Bone marrow (tissue), 2 donors: ENCODE results near the gene CD6.

ENCODE experiments used
- DNase-seq, 2 donors: peaks; one replicate each; lab custom pipeline; 2025; lab: John Stamatoyannopoulos, UW

The CD6 gene

GRCh38 chr11:60985991-60986915 is 14.8 kb downstream of the CD6 start:
- no peak for DNase-seq

GRCh38 chr11:60987577-60988277 is 16.2 kb downstream of the CD6 start:
- DNase-seq: no peak

DNA sequence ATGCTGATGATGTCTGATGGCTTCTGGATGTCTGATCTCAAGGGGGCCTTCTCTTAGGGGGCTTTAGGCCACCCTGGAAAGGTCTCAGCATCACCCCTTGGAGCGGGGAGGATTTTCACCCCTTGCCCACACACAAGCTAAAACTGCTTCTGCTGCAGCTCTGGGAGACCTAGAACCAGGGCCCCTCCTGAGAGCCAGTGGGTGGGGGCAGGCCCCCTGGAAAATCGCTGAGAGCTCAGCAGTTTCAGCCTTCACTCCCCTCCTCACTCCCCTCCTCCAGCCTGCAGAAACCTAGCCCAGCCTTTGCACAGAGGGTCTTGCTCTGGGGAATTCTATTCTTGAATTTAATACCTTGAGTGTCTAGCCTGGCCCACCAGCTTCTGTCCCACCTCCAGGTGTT is 17.2 kb downstream of the CD6 start:
- no peak for DNase-seq

DNA sequence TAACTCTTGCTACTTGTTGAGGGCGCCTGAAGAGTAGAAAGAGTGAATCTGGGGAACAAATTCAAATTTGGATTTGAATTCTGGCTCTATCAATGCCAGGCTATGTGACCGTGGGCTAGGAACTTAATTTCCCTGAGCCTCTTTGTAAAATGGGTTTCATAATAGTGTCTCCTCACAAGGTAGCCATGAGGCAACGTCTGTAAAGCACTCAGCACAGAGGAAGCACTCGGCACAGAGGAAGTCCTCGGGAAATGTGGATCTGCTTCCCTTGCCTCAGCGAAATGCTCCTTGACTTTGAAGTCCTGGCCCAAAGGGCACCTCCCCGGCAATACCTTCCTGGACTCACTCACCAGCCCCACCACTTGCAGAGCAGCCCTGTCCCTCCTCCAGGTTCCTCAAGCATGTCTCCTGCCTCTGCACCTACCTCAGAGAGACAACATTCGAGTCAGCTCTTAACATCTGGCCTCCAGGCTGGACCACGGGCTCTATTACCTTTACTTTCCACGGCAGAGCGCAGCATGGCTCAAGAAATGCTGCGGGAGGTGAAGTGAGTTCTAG is 17.7 kb downstream of the CD6 start:
- DNase-seq: no peak

DNA sequence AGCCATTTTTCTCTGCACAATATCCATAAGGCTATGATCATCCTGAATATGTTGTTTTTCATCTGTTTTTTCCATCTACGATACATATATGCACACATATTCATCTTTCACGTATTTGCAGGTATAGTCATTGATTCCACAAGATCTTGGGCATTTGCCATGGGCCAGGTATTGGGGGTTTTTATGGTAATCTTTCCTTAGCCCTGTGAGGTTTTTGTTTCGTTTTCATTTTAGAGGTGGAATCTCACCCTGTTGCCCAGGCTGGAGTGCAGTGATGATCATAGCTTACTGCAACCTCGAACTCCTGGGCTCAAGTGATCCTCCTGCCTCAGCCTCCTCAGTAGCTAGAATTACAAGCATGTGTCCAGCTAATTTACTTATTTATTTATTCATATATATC is 20.0 kb downstream of the CD6 start:
- no peak for DNase-seq

GRCh38 chr11:60992842-60993409 is 21.4 kb downstream of the CD6 start:
- DNase-seq: no peak

- no peak for DNase-seq
These were observed 22.1 kb downstream of the CD6 start for GRCh38 chr11:60993615-60994014.

DNA sequence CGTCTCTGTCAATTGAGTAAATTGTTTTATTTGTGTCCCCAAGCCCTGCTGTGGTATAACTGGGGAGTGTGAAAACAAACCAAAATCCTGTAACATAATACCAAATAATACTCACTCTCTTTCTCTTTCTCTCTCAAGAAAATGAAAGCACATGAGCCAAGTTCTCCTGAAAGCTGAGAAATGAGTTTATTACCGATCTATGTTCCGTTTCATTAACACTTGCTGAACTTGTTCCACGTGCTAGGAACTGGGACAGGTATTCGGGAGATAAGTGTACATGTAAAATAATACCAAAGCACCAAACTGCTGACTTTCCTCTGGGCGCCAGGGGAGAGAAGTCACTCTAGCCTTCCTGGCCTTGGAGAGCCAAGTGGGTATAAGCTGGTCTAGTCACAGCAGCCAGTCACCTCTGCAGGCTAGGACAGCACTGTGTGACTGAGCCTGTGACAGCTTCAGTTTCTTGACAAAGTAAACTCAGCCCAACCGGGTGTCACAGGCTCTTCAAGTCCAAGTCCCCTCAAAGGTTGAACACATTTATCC is 23.1 kb downstream of the CD6 start:
- DNase-seq: no peak

DNA sequence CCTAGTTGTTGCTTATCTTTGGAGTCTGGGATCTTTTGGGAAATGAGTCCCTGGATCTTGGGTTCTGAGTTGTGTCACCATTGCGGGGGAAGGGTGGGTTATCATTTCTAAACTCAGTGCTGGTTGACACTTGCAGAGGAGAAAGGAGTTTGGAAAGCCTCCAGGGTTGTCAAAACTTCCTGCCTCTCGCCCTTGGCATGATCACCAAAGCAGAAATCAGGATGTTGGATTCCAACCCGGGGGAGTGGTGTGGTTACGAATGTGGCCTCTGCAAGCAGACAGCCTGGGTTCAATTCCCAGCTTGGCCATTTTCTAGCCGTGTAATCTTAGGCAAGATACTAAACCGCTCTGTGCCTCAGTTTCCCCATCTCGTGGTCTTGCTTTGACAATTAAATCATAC is 24.3 kb downstream of the CD6 start:
- no peak for DNase-seq

GRCh38 chr11:60996381-60997138 is 25.1 kb downstream of the CD6 start:
- no peak for DNase-seq

GRCh38 chr11:61000426-61000825 is 28.9 kb downstream of the CD6 start:
- DNase-seq: no peak

GRCh38 chr11:61001931-61002330 is 30.5 kb downstream of the CD6 start:
- no peak for DNase-seq

DNA sequence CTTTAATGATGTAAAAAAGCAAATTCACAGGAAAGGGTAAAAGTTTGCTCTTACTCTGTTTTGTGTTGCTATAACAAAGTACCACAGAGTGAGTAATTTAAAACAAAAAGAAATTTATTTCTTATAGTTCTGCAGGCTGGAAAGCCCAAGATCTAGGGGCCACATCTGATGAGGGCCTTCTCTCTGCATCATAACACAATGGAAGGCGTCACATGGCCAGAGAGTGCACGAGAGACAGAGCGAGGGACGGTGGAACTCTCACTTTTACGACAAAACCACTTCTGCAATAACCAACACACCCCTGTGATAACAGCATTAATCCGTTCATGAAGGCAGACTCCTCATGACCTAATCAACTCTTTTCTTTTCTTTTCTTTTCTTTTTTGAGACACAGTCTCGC is 31.1 kb downstream of the CD6 start:
- no peak for DNase-seq

- DNase-seq: no peak
These were observed 32.7 kb downstream of the CD6 start for GRCh38 chr11:61004180-61004611.

GRCh38 chr11:61004761-61005181 is 33.3 kb downstream of the CD6 start:
- peak in 1 of 2 donors; percentile 41 for DNase-seq

DNA sequence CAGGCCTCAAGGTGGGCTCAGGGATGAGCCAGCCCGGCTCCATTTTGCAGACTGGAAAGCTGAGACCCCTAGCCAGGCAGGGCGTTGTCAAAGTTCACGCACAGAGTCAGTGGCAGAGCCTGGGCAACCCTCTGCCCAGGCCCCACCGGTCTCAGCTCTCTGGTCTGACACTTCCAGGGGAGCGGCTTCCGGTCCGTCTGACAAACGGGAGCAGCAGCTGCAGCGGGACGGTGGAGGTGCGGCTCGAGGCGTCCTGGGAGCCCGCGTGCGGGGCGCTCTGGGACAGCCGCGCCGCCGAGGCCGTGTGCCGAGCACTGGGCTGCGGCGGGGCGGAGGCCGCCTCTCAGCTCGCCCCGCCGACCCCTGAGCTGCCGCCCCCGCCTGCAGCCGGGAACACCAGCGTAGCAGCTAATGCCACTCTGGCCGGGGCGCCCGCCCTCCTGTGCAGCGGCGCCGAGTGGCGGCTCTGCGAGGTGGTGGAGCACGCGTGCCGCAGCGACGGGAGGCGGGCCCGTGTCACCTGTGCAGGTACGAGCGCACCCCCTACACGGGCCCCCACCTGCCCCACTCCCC is 36.0 kb downstream of the CD6 start:
- DNase-seq: no peak

DNA sequence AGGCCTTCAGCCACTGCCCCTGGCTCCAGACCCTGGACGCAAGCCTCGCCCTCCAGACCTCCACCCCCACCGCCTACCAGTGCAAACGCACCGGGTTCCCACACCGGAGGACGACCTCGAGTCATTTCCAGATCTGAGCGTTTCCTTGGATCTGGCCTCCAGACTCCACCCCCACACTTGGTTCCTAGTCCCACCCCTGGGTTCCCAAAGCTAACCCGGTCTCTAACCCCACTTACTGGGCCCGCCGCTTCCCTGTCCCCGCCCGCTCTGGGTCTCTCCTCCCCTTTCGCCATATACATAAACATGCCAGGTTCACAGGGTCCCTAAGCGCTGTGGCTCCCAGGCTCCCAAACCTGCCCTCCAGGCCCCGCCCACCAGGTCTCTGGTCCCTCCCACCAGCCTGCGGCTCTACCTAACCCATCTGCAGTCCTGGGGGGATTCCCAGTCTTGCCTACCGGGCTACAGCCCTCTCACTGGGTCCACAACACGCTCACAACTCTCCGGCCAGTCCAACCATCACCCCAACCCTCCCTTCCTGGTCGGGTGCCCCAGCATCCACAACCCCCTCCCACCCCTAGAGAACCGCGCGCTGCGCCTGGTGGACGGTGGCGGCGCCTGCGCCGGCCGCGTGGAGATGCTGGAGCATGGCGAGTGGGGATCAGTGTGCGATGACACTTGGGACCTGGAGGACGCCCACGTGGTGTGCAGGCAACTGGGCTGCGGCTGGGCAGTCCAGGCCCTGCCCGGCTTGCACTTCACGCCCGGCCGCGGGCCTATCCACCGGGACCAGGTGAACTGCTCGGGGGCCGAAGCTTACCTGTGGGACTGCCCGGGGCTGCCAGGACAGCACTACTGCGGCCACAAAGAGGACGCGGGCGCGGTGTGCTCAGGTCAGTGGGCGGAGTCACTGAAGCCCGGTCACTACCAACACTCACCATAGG is 36.7 kb downstream of the CD6 start:
- DNase-seq: no peak

DNA sequence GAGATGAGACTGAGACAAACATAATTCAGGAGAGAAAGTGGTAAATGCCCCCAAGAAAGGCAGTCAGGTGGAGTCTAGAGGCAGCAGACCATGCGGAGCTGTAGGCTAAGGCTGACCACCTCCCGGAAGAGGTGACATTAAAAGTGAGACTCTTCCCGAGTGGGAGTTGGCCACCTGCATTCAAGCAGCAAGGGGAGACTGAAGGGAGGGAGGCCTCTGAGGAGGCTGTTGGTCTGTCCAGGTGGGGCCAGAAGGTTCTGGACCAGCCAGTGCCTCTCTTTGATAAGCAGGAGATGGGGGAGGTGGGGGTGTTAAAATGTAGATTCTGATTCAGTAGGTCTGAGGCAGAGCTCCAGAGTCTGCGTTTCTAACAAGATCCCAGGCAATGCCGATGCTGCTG is 37.5 kb downstream of the CD6 start:
- DNase-seq: no peak

GRCh38 chr11:61009392-61010275 is 38.2 kb downstream of the CD6 start:
- no peak for DNase-seq
